Keratinocyte (primary cell): ENCODE measurements around the gene BCOR. TPM values are rescaled to one million over a fixed set of nuclear protein-coding genes. Genes with fewer than 3 reads are reported as not detected.

Source experiments
- DNase-seq: peaks from one replicate; pipeline ENCODE4 v3.0.0-alpha.2; 2011; ENCODE audit warnings: low read depth, missing footprints, low spot score
- FAIRE-seq: peaks from 2 replicates; lab custom pipeline; 2011; peaks lifted over from hg19 to GRCh38; lab: Jason Lieb, UNC
- H2AFZ ChIP-seq: 2 replicates; pipeline ENCODE4 v1.6.0; 2012; ENCODE audit warnings: low read length, control low read depth, inconsistent platforms; ENCODE audit not compliant: control insufficient read depth
- H3K27ac ChIP-seq: 2 replicates; pipeline ENCODE4 v1.5.1; 2011; ENCODE audit warnings: low read length; ENCODE audit not compliant: control insufficient read depth, insufficient read depth
- H3K27me3 ChIP-seq: 3 replicates; pipeline ENCODE4 v1.6.0; 2011; ENCODE audit warnings: low read length; ENCODE audit not compliant: control insufficient read depth, insufficient read depth; ENCODE audit errors: extremely low read depth
- H3K36me3 ChIP-seq, 2 experiments: 2 replicates in 1 of 2; 3 replicates in 1 of 2; pipeline ENCODE4 v1.5.1; 2011; ENCODE audit warnings: low read length in 2 of 2, mild to moderate bottlenecking in 1 of 2; ENCODE audit not compliant: control insufficient read depth in 2 of 2, insufficient read depth in 2 of 2; ENCODE audit errors: extremely low read depth in 1 of 2
- H3K4me1 ChIP-seq: 3 replicates; pipeline ENCODE4 v1.5.1; 2011; ENCODE audit warnings: low read length; ENCODE audit not compliant: control insufficient read depth, insufficient read depth; ENCODE audit errors: extremely low read depth
- H3K4me2 ChIP-seq: 3 replicates; pipeline ENCODE4 v1.6.0; 2011; ENCODE audit warnings: low read depth, low read length; ENCODE audit not compliant: control insufficient read depth, insufficient read depth; ENCODE audit errors: extremely low read depth
- H3K4me3 ChIP-seq, 3 experiments: fragments of 200-600 bp in 1 of 3; sonication (generic) in 1 of 3; 2 replicates in 2 of 3; 3 replicates in 1 of 3; pipeline ENCODE4 v1.5.1; 2011 to 2016; ENCODE audit warnings: low read length in 3 of 3, mild to moderate bottlenecking in 3 of 3, control low read depth in 2 of 3, inconsistent platforms in 1 of 3, low read depth in 1 of 3, mixed read lengths in 1 of 3, mixed run types in 1 of 3, moderate library complexity in 1 of 3; ENCODE audit not compliant: control insufficient read depth in 2 of 3, insufficient read depth in 2 of 3; ENCODE audit errors: extremely low read depth in 1 of 3
- H3K79me2 ChIP-seq: 2 replicates; pipeline ENCODE4 v1.6.0; 2012; ENCODE audit warnings: low read length; ENCODE audit not compliant: control insufficient read depth, insufficient read depth
- H3K9ac ChIP-seq: 3 replicates; pipeline ENCODE4 v1.6.0; 2011; ENCODE audit warnings: low read length; ENCODE audit not compliant: control insufficient read depth, insufficient read depth; ENCODE audit errors: extremely low read depth
- H3K9me1 ChIP-seq: 3 replicates; pipeline ENCODE4 v1.6.0; 2011; ENCODE audit warnings: low read length; ENCODE audit not compliant: control insufficient read depth, insufficient read depth; ENCODE audit errors: extremely low read depth
- H3K9me3 ChIP-seq: 2 replicates; pipeline ENCODE4 v1.5.1; 2012; ENCODE audit warnings: low read depth, low read length; ENCODE audit not compliant: control insufficient read depth
- H4K20me1 ChIP-seq: 3 replicates; pipeline ENCODE4 v1.6.0; 2011; ENCODE audit warnings: low read length; ENCODE audit not compliant: control insufficient read depth, insufficient read depth; ENCODE audit errors: extremely low read depth
- EZH2 ChIP-seq: IDR thresholded peaks from one replicate; pipeline ENCODE4 v1.6.1; 2012; ENCODE audit warnings: inconsistent platforms, mild to moderate bottlenecking, low read length, moderate library complexity
- dilution Hi-C: fragments of 300-500 bp; cut with MboI; formaldehyde crosslinking; loops from one replicate; pipeline ENCODE4 v1.7.0; 2020; ENCODE audit warnings: low sequenced_read_pairs; ENCODE audit not compliant: extremely low pct_ligation_motif_present
- polyA plus RNA-seq, 5 experiments: library from polyadenylated mRNA; depleted of rRNA in 3 of 5; stranded (reverse) in 3 of 5; stranded (forward) in 1 of 5; unstranded in 1 of 5; fragments of >200 nt; gene quantifications; 1 replicate in 1 of 5; 2 replicates in 3 of 5; 3 replicates in 1 of 5; pipeline versions ENCODE4 v1.2.1 to v1.2.3, GENCODE V29; 2011 to 2012; ENCODE audit warnings: missing spikeins in 2 of 5, low read depth in 1 of 5, low replicate concordance in 1 of 5
- TF ChIP-seq, protein P1 (sequence below), 3 experiments: IDR thresholded peaks in 1 of 3; conservative IDR thresholded peaks in 1 of 3; optimal IDR thresholded peaks in 1 of 3; 2 replicates in 2 of 3; 3 replicates in 1 of 3; pipeline versions ENCODE3 to v1.5.1; 2011; ENCODE audit warnings: low read length in 3 of 3, mild to moderate bottlenecking in 3 of 3, moderate library complexity in 2 of 3, control low read depth in 1 of 3, inconsistent platforms in 1 of 3; ENCODE audit not compliant: insufficient read depth in 2 of 3; ENCODE audit errors: extremely low read depth in 1 of 3

The BCOR gene
- polyA plus RNA-seq, 1 donor (not counting 4 experiments of a cell fraction or from before 2014, with no cell fraction given) = 5.0 TPM

DNA sequence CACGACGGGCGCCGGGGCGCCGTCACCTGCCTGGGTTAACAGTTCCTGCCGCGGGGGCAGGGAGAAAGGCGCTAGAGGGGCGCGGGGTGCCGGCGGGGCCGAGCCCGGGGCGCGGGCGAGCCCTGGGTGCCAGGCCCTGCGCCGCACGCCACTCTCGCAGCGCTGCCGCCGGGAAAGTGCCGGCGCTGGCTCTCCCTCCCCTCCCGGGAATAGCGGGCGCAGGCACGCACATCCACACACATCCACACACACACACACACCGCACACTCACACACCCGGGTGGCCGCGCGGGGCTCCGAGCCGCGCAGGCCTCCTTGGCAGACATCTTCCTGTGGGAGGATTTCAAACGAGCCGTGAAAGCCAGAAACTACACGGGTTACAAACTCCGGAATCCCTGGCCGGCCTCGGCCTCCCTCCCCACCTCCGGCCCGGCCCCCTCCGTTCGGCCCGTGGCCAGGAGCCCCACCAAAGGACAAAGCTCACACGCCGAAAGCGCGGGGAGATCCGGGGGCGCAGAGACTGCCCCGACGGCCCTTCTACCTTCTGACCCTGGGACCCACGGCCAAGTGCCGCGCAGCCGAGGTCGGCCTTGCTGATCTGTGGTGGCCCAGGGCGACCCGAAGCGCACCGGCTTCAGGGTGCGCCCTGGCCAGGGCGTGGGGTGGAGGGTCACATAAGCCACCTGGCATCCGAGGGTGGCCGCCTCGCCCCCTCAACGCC, 92.3 kb downstream of the BCOR start:
- dilution Hi-C loops = no loop called here
- Histone ChIP-seq H2AFZ (no peak overlapping the region), H3K9me3 (no peaks in the 10 kb centered on the region), H4K20me1 (no peaks in the 10 kb centered on the region), H3K79me2 (no peaks in the 10 kb centered on the region), H3K4me3 (no peak overlapping the region), H3K9me1 (no peaks in the 10 kb centered on the region), H3K4me1 (no peaks in the 10 kb centered on the region), H3K4me2 (no peak overlapping the region), H3K9ac (no peak overlapping the region), H3K27ac (no peak overlapping the region), H3K27me3 (peaks cover 53% of the 10 kb centered on the region), H3K36me3 (no peaks in the 10 kb centered on the region)
- no peak for DNase-seq
- TF ChIP-seq, protein P1, sequence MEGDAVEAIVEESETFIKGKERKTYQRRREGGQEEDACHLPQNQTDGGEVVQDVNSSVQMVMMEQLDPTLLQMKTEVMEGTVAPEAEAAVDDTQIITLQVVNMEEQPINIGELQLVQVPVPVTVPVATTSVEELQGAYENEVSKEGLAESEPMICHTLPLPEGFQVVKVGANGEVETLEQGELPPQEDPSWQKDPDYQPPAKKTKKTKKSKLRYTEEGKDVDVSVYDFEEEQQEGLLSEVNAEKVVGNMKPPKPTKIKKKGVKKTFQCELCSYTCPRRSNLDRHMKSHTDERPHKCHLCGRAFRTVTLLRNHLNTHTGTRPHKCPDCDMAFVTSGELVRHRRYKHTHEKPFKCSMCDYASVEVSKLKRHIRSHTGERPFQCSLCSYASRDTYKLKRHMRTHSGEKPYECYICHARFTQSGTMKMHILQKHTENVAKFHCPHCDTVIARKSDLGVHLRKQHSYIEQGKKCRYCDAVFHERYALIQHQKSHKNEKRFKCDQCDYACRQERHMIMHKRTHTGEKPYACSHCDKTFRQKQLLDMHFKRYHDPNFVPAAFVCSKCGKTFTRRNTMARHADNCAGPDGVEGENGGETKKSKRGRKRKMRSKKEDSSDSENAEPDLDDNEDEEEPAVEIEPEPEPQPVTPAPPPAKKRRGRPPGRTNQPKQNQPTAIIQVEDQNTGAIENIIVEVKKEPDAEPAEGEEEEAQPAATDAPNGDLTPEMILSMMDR (optimal IDR thresholded peaks at IDR 0.05 in 1 of 3, IDR thresholded peaks at IDR 0.05 in 1 of 3, conservative IDR thresholded peaks at IDR 0.05 in 1 of 3; ENCODE audit: extremely low read depth in 1 of 3, insufficient read depth in 2 of 3, low read length in 3 of 3) = no peak
- no peak for TF ChIP-seq EZH2
- no peak for FAIRE-seq

DNA sequence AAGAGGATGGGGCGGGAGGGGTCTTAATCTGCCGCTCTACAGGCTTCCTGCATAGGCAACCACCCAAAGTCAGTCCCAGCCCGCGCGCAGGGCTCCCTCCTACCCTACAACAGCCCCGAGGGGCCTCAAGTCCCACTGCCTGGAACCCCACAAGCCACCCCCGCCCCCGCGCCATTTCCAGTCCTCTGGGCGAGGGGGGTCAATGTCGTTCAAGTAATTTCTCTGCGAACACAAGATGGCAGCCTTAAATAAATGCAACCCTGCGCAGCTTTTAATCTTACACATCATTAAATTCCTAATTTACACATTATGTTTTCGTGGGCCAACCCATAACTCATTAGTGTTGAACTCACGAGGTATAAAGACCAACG, 92.9 kb downstream of the BCOR start:
- H3K27me3 ChIP-seq = peaks cover 49% of the 10 kb centered on the region
- H2AFZ ChIP-seq = no peak overlapping the region
- H4K20me1 ChIP-seq = no peaks in the 10 kb centered on the region
- no peaks in the 10 kb centered on the region for H3K4me1 ChIP-seq
- H3K4me2 ChIP-seq = no peak overlapping the region
- no peaks in the 10 kb centered on the region for H3K36me3 ChIP-seq
- H3K27ac ChIP-seq = no peak overlapping the region
- H3K9ac ChIP-seq = no peak overlapping the region
- TF ChIP-seq EZH2 = no peak
- TF ChIP-seq, protein P1 (optimal IDR thresholded peaks at IDR 0.05 in 1 of 3, IDR thresholded peaks at IDR 0.05 in 1 of 3, conservative IDR thresholded peaks at IDR 0.05 in 1 of 3; ENCODE audit: extremely low read depth in 1 of 3, insufficient read depth in 2 of 3, low read length in 3 of 3) = no peak
- DNase-seq (no peak), FAIRE-seq (no peak)
- no peak overlapping the region for H3K4me3 ChIP-seq
- no peaks in the 10 kb centered on the region for H3K9me3 ChIP-seq
- dilution Hi-C loops = no loop called here
- H3K9me1 ChIP-seq = no peaks in the 10 kb centered on the region
- no peaks in the 10 kb centered on the region for H3K79me2 ChIP-seq
